ENCODE measurements around the gene SENP7.

- TF ChIP-seq, protein P1, sequence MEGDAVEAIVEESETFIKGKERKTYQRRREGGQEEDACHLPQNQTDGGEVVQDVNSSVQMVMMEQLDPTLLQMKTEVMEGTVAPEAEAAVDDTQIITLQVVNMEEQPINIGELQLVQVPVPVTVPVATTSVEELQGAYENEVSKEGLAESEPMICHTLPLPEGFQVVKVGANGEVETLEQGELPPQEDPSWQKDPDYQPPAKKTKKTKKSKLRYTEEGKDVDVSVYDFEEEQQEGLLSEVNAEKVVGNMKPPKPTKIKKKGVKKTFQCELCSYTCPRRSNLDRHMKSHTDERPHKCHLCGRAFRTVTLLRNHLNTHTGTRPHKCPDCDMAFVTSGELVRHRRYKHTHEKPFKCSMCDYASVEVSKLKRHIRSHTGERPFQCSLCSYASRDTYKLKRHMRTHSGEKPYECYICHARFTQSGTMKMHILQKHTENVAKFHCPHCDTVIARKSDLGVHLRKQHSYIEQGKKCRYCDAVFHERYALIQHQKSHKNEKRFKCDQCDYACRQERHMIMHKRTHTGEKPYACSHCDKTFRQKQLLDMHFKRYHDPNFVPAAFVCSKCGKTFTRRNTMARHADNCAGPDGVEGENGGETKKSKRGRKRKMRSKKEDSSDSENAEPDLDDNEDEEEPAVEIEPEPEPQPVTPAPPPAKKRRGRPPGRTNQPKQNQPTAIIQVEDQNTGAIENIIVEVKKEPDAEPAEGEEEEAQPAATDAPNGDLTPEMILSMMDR (IDR thresholded peaks at IDR 0.05; ENCODE audit: low read depth, low read length), result no peak
- TF ChIP-seq EZH2phosphoT487 (IDR thresholded peaks at IDR 0.05; ENCODE audit: low read depth), result no peak
Measured at GRCh38 chr3:101464235-101464634, 48.8 kb downstream of the SENP7 start.
